Adipocyte (in vitro differentiated cells): Measurements from ENCODE around the gene CDH5.
A peak's percentile ranks its signal among the peaks of the same experiment; 100 is the strongest.

ENCODE experiments used
- DNase-seq: peaks from one replicate; pipeline ENCODE4 v3.0.0-alpha.2; 2015; ENCODE audit warnings: low read depth
- H3K27me3 ChIP-seq: replicated peaks from 2 replicates; pipeline ENCODE4 v1.7.0; 2013; ENCODE audit warnings: mild to moderate bottlenecking, low read length, moderate library complexity; ENCODE audit not compliant: control insufficient read depth, insufficient read depth
- H3K36me3 ChIP-seq: 2 replicates; pipeline ENCODE4 v1.7.0; 2013; ENCODE audit warnings: low read length, mild to moderate bottlenecking, moderate library complexity; ENCODE audit not compliant: control insufficient read depth, insufficient read depth, severe bottlenecking
- H3K4me1 ChIP-seq: 2 replicates; pipeline ENCODE4 v1.7.0; 2013; ENCODE audit warnings: mild to moderate bottlenecking, low read length, moderate library complexity; ENCODE audit not compliant: control insufficient read depth, insufficient read depth
- H3K4me3 ChIP-seq: 2 replicates; pipeline ENCODE4 v1.7.0; 2013; ENCODE audit warnings: mild to moderate bottlenecking, low read length, moderate library complexity
- H3K9ac ChIP-seq: 2 replicates; pipeline ENCODE4 v1.7.0; 2013; ENCODE audit warnings: mild to moderate bottlenecking, low read length, moderate library complexity
- H3K9me3 ChIP-seq: 2 replicates; pipeline ENCODE4 v1.7.0; 2013; ENCODE audit warnings: mild to moderate bottlenecking, low read length, moderate library complexity; ENCODE audit not compliant: control insufficient read depth

The CDH5 gene

DNA sequence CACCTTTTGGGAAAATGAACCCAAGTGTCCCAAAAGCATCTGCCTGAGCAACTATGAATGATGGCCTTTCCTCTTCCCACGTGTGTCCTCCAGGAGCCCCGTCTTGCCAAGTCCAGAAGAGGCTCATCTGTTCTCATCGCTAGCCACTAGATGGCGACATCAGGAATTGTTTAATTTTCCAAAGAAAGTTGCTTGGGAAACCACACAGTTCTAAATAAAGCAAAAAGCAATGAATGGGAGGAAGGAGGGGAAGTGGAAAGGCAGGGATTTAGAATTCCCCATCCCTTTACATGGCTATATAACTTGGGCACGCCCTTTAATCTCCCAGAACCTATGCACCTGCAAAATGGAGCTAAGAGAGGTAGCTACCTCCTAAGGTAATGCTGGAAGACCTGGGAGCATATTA is 9.0 kb upstream of the CDH5 start:
- peak; percentile 91 for DNase-seq
- no peak overlapping the region for H3K9ac ChIP-seq
- H3K9me3 ChIP-seq = no peaks in the 10 kb centered on the region
- peaks cover 48% of the 10 kb centered on the region for H3K27me3 ChIP-seq
- no peak overlapping the region for H3K4me3 ChIP-seq
- peaks cover 16% of the 10 kb centered on the region for H3K4me1 ChIP-seq
- H3K36me3 ChIP-seq = no peaks in the 10 kb centered on the region

DNA sequence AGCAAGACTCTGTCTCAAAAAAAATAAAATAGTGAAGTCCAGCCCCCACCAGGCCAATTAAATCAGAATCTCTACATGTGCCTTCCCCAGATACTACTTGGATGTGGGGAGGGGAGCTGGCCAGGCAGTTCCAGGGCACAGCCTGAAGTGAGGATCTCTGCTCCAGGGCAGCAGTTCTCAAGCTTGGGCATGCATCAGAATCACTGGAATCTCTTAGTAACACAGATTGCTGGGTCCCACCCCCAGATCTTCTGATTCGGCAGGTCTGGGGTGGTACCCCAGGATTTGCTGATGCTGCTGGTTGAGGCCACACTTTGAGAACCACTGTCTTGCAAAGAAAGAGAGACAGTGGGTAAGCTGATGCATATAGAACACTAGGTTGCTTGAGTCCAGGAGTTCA is 8.3 kb upstream of the CDH5 start:
- Histone ChIP-seq H3K4me1 (peaks cover 16% of the 10 kb centered on the region), H3K27me3 (peaks cover 47% of the 10 kb centered on the region), H3K36me3 (no peaks in the 10 kb centered on the region), H3K9ac (no peak overlapping the region), H3K9me3 (no peaks in the 10 kb centered on the region), H3K4me3 (no peak overlapping the region)
- DNase-seq = no peak

DNA sequence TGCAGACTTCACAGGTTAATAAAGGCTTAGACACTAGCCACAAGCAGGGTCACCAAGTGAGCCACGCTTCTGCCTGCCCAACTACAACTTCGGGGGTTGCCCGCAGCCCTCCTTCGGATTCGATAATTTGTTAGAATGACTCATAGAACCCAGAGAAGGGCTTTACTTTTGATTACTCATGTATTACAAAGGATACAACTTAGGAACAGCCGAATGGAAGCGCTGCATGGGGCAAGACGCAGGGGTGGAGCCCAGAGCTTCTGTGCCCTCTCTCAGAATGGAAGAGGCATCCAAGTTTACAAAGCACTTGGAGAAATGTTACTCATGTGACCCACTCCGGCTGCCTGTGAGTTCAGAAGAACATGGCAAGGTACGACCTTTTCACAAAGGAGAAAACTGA is 7.5 kb upstream of the CDH5 start:
- H3K9ac ChIP-seq = no peak overlapping the region
- no peak for DNase-seq
- H3K4me1 ChIP-seq = peaks cover 17% of the 10 kb centered on the region
- no peaks in the 10 kb centered on the region for H3K9me3 ChIP-seq
- peaks cover 45% of the 10 kb centered on the region for H3K27me3 ChIP-seq
- H3K36me3 ChIP-seq = no peaks in the 10 kb centered on the region
- H3K4me3 ChIP-seq = no peak overlapping the region

DNA sequence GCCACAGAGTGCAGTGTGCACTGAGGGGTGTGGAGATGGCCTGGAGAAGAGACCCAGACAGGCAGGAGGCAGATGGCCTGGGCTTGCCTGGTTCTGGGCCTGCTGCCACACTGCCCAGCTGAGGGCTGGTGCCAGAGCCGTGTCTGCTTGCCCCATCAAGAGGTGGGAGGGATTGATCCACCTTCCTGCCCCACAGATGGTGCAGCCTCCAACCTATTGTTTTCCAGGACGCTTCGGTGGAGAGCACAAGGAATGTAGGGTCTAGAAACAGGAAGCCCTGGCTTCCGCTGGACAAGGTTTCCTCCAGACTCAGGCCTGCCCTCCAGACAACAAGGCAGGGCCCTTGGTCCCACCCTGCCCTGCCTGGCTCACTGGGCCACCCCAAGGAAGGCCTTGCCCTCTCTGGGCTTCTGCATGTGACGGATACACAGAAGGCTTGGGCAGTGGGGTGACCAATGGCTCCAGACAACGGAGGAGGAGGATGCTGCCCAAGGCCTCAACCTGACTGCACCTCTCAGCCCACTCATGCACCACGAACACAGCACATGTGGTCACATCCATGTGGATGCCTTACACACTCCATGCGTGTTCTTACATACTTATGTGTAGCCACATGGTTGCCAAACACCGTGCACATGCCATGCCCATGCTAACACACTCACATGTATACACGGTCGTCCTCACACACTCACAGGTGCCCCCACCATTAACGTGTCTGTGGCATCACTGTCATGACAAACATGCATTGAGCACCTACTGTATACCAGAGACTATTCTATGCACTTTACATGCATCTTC is 6.5 kb upstream of the CDH5 start:
- no peak overlapping the region for H3K4me3 ChIP-seq

DNA sequence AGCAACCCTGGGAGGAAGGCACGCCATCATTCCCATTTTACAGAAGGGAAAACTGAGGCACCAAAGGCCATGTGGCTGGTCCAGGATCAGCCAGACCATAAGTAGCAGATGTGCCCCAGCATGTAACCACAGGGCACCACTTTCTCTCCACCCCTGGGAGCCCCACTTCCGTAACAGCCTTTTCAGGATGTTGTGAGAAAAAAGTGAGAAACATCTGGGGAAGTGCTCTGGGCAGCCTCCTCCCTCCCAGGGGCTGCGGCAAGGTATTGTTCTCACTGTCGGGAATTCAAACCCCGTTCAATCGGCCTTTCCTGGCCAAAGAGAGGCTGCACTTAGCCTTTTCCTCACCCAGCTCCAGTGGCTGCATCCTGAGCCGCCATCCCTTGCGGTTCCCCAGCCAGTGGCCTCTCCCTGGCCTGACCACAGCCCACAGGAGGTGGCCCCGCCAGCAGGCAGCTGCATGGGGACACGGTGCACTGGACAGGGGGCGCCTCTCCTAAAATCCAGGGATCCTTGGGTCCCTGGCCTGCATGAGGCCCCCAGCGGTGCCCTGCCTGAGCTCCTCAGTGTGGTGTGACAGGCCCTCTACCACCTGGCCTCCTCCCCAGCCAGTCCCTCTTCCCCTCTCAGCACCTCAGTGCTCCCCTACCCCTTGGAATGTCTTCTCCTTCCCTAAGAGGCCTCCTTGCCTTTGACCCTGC is 5.7 kb upstream of the CDH5 start:
- Histone ChIP-seq H3K4me1 (peaks cover 26% of the 10 kb centered on the region), H3K27me3 (peaks cover 39% of the 10 kb centered on the region), H3K9ac (no peak overlapping the region), H3K9me3 (no peaks in the 10 kb centered on the region), H3K4me3 (no peak overlapping the region), H3K36me3 (no peaks in the 10 kb centered on the region)
- no peak for DNase-seq

More for the DNA sequence above, 6.5 kb upstream of the CDH5 start:
- H3K36me3 ChIP-seq = no peaks in the 10 kb centered on the region
- no peak overlapping the region for H3K9ac ChIP-seq
- peaks cover 22% of the 10 kb centered on the region for H3K4me1 ChIP-seq
- peaks cover 35% of the 10 kb centered on the region for H3K27me3 ChIP-seq
- DNase-seq = no peak
- no peaks in the 10 kb centered on the region for H3K9me3 ChIP-seq

DNA sequence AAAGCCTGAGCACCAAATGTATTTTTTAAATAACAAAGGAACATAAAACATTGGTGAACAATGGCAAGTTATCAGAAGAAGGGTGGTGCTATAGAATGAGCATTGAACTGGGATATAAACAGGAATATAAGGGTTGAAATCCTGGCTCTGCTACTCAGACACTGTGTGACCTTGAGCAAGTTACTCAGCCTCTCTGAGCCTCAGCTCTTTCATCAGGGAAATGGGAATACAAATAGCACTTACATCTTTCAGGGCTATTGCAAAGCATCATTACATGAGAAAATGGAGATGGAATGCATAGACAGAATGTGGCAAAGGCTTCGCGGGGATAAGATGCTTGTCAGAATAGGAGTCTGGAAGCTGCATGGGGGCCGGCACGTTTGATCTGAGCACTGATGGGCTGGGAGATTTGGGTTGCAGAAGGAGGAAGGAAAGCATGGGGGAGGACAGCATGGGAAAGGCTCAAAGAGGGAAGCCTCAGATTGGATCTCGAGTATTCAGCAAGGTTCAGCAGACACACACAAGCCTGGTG is 4.8 kb upstream of the CDH5 start:
- DNase-seq = no peak
- H3K9me3 ChIP-seq = no peaks in the 10 kb centered on the region
- no peak overlapping the region for H3K9ac ChIP-seq
- peaks cover 43% of the 10 kb centered on the region for H3K27me3 ChIP-seq
- peaks cover 26% of the 10 kb centered on the region for H3K4me1 ChIP-seq
- H3K4me3 ChIP-seq = no peak overlapping the region
- H3K36me3 ChIP-seq = no peaks in the 10 kb centered on the region

DNA sequence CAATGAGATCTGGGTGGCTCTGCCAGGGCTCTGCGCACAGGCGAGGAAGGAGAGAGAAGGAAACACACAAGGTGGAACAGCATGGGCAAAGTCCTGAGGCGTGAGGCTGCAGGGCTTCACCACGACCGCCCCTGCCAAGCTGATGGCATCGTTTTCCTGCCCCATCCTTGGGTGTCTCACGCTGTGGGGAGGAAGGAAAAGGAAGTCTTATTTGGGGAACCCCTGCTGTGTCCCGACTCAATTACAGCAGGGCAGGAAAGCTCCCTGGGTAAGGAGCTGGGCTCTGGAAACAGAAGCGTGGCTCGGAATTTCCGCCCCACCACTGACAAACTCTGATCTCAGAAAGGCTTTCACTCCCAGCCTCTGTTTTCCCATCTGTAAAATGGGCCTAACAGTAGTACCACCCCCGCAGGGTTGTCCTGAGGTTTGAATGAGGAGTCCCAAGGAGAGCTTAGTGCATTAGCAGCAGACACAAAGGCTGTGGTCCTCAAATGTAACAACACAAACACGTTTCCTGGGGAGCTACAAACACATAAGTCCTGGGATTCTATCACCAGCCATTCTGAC is 3.2 kb upstream of the CDH5 start:
- Histone ChIP-seq H3K4me1 (peaks cover 26% of the 10 kb centered on the region), H3K9me3 (no peaks in the 10 kb centered on the region), H3K36me3 (no peaks in the 10 kb centered on the region), H3K9ac (no peak overlapping the region), H3K27me3 (peaks cover 52% of the 10 kb centered on the region), H3K4me3 (no peak overlapping the region)
- DNase-seq = no peak

DNA sequence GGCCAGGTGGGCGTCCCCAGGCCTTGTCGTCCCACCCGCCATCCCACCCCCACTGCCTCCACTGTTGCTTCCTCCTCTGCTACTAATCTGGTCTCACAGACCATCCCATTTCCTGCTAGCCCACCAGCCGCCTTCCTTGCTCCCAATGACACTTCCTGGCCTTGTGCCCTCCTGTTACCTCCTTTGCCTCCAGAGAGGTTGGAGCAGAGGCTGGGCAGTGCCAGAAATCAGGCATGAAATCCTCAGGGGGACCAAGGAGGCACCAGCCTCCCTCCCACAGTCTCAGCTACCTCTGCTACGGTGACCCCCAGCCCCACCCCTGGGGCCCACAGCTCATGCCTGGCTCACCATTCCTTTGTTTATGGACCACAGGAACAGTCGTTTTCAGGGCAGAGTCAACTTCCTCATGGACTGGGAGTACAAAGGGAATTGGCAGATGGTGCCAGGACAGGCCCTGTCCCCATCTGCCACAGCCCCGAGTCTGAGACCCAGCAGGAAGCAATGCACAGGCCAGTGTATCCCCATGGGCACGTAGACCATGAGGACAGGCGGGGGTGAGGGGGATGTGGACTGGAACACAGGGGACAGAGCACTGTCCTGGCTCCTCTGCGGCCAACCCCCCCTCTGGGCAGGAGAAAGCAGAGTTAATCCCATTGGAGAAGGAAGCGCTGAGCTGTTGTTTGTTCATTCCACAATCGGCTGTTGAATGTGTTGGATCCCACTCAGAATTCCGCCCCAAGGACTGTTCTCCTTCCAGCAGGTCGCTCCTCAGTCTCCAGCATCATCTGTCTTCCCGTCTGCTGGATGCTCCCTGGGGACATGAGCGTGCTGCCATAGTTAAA is 2.2 kb upstream of the CDH5 start:
- Histone ChIP-seq H3K27me3 (peaks cover 52% of the 10 kb centered on the region), H3K9ac (no peak overlapping the region), H3K36me3 (no peaks in the 10 kb centered on the region), H3K9me3 (no peaks in the 10 kb centered on the region), H3K4me1 (peaks cover 23% of the 10 kb centered on the region), H3K4me3 (no peak overlapping the region)
- DNase-seq = no peak

DNA sequence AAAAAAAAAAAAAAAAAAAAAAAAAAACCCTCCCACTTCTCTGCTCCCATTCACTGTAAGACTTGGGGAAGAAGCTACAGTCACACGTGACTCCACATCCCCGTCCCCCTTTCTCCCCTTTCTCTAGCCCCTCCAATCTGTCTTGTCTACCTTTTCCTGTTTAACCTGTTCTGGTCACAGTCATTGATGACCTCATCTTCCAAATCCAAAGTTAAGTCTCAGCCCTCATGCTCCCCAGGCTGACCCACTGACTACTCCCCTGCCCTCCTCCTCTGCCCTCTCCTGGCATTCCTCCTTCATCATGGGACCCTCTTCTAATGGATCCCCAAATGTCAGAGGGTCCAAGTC is 1.6 kb upstream of the CDH5 start:
- H3K36me3 ChIP-seq = no peaks in the 10 kb centered on the region
- H3K9me3 ChIP-seq = no peaks in the 10 kb centered on the region
- peaks cover 51% of the 10 kb centered on the region for H3K27me3 ChIP-seq
- peaks cover 17% of the 10 kb centered on the region for H3K4me1 ChIP-seq
- no peak overlapping the region for H3K9ac ChIP-seq
- DNase-seq = no peak
- H3K4me3 ChIP-seq = no peak overlapping the region

DNA sequence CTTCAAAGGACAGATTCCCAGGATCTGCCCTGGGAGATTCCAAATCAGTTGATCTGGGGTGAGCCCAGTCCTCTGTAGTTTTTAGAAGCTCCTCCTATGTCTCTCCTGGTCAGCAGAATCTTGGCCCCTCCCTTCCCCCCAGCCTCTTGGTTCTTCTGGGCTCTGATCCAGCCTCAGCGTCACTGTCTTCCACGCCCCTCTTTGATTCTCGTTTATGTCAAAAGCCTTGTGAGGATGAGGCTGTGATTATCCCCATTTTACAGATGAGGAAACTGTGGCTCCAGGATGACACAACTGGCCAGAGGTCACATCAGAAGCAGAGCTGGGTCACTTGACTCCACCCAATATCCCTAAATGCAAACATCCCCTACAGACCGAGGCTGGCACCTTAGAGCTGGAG is 840 bp upstream of the CDH5 start:
- no peak for DNase-seq
- Histone ChIP-seq H3K9ac (no peak overlapping the region), H3K4me3 (no peak overlapping the region), H3K36me3 (no peaks in the 10 kb centered on the region), H3K27me3 (peaks cover 47% of the 10 kb centered on the region), H3K9me3 (no peaks in the 10 kb centered on the region), H3K4me1 (peaks cover 15% of the 10 kb centered on the region)
